Activated naive CD8-positive, alpha-beta T cell treated with anti-CD3 and anti-CD28 coated beads, Interleukin-2, amount 50 U/mL, for 24 hours (primary cell): Measurements from ENCODE around the gene IER3.
"Not testable (repeated sequence)": the region's sequence is repeated elsewhere in the genome, so short reads cannot be mapped to it uniquely, and the experiment has no call there.

Experiments
- ATAC-seq: fragments of 150-1000 bp; cut with Tn5 transposase; one replicate; pipeline ENCODE4 v1.10.0; 2021
- DNase-seq: peaks from one replicate; pipeline ENCODE4 v3.0.0; 2021
- H3K27ac Mint-ChIP-seq: one replicate; pipeline ENCODE4 v1.8.0; 2021; ENCODE audit warnings: mild to moderate bottlenecking, mixed read lengths
- H3K27me3 Mint-ChIP-seq: one replicate; pipeline ENCODE4 v1.8.0; 2021; ENCODE audit warnings: mixed read lengths
- H3K36me3 Mint-ChIP-seq: one replicate; pipeline ENCODE4 v1.8.0; 2021; ENCODE audit warnings: low read depth, mixed read lengths
- H3K4me1 Mint-ChIP-seq: one replicate; pipeline ENCODE4 v1.8.0; 2021; ENCODE audit warnings: mixed read lengths
- H3K4me3 Mint-ChIP-seq: one replicate; pipeline ENCODE4 v1.8.0; 2021; ENCODE audit warnings: mild to moderate bottlenecking, moderate library complexity, mixed read lengths
- H3K9me3 Mint-ChIP-seq: one replicate; pipeline ENCODE4 v1.8.0; 2021; ENCODE audit warnings: mixed read lengths

The IER3 gene

GRCh38 chr6:30727920-30728553 is 16.3 kb downstream of the IER3 start:
- DNase-seq: no peak
- H3K9me3 Mint-ChIP-seq: no peaks in the 10 kb centered on the region
- H3K4me1 Mint-ChIP-seq: peaks cover 45% of the 10 kb centered on the region
- H3K27me3 Mint-ChIP-seq: no peaks in the 10 kb centered on the region
- ATAC-seq: no peak
- H3K4me3 Mint-ChIP-seq: no peak overlapping the region
- H3K36me3 Mint-ChIP-seq: peaks cover 35% of the 10 kb centered on the region
- peak overlapping the region; percentile 25 for H3K27ac Mint-ChIP-seq

DNA sequence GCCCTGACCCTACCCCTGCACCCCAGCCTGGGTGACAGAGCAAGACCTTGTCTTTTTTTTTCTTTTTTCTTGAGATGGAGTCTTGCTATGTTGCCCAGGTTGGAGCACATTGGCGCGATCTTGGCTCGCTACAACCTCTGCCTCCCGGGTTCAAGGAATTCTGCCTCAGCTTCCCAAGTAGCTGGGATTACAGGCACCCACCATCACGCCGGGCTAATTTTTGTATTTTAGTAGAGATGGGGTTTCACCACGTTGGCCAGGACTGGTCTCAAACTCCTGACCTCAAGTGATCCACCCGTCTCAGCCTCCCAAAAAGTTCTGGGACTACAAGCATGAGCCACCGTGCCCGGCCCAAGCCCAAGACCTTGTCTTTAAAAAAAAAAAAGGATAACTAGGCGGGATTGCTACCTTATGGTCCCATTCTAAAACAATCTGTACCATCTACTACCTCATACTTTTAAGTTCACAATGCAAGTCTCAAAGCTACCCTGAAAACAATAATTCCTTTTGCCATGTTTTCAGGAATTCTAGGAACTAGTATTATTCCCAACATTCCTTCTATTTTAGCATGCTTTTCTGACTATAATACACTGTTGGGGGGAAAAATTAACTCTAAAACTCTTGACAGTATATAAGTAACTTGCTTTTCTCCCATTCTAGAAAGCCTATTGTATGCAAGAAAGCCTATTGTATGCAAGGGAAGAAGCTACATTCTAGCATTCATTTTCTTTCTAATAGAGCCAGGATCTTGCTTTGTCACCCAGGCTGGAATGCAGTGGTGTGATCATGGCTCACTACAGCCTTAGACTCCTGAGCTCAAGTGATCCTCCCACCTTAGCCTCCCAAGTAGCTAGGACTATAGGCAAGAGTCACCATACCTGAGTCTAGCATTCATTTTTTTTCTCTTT is 17.6 kb downstream of the IER3 start:
- no peaks in the 10 kb centered on the region for H3K27me3 Mint-ChIP-seq
- H3K36me3 Mint-ChIP-seq: peaks cover 43% of the 10 kb centered on the region
- peak overlapping the region; percentile 27 for H3K27ac Mint-ChIP-seq
- no peak for ATAC-seq
- DNase-seq: no peak
- H3K9me3 Mint-ChIP-seq: no peaks in the 10 kb centered on the region
- no peak overlapping the region for H3K4me3 Mint-ChIP-seq
- peaks cover 52% of the 10 kb centered on the region for H3K4me1 Mint-ChIP-seq

DNA sequence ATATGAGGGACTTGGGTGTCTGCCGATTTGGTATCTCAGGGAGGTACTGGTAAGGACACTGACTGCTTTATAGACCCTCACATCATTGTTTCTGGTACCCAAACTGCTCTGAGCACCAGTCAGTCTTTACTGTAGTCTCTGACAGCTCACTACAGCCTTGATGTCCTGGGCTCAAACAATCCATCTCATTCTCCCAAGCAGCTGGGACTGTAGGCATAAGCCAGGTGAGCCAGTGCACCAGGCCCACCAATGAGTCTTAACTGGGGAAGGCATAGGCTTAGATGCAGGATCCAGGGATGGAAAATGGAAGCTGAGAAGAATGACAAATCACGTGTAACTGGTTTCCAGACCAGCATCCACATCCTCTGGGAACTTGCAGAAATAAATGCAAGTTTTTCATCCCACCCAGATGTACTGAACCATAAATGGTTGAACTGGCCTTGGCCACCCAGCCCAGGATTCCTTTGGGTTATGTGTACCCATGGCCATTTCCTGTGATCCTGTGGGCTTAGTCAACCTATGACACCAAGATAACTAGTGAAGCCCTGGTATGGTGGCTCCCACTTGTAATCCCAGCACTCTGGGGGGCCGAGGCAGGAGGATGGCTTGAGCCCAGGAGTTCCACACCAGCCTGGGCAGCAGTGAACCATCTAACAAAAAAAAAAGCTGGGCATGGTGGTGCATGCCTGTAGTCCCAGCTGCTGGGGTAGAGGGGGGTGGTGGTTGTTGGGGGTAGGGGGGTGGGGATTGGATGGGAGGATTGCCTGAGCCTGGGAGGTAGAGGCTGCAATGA is 18.4 kb downstream of the IER3 start:
- Mint-ChIP-seq H3K9me3 (no peaks in the 10 kb centered on the region), H3K36me3 (peaks cover 47% of the 10 kb centered on the region), H3K27me3 (no peaks in the 10 kb centered on the region), H3K4me1 (peaks cover 49% of the 10 kb centered on the region), H3K4me3 (no peak overlapping the region), H3K27ac (peak overlapping the region; percentile 67)
- DNase-seq: no peak
- no peak for ATAC-seq

- Mint-ChIP-seq H3K4me3 (peak overlapping the region; percentile 96), H3K9me3 (no peaks in the 10 kb centered on the region), H3K4me1 (peaks cover 40% of the 10 kb centered on the region), H3K27ac (peak overlapping the region; percentile 77), H3K36me3 (peaks cover 54% of the 10 kb centered on the region), H3K27me3 (no peaks in the 10 kb centered on the region)
- DNase-seq (no peak), ATAC-seq (no peak)
Measured at GRCh38 chr6:30724906-30725667, 19.3 kb downstream of the IER3 start.

- not testable (repeated sequence) for H3K9me3 Mint-ChIP-seq, DNase-seq, H3K27me3 Mint-ChIP-seq, ATAC-seq
- peaks cover 42% of the 10 kb centered on the region for H3K4me1 Mint-ChIP-seq
- H3K27ac Mint-ChIP-seq: peak overlapping the region; percentile 98
- H3K36me3 Mint-ChIP-seq: peaks cover 55% of the 10 kb centered on the region
- peak overlapping the region; percentile 96 for H3K4me3 Mint-ChIP-seq
Measured at GRCh38 chr6:30723843-30724741, 20.3 kb downstream of the IER3 start.

GRCh38 chr6:30723159-30723842 is 21.0 kb downstream of the IER3 start:
- not testable (repeated sequence) for H3K9me3 Mint-ChIP-seq
- Mint-ChIP-seq H3K4me1 (peaks cover 50% of the 10 kb centered on the region), H3K4me3 (peak overlapping the region; percentile 96)

DNA sequence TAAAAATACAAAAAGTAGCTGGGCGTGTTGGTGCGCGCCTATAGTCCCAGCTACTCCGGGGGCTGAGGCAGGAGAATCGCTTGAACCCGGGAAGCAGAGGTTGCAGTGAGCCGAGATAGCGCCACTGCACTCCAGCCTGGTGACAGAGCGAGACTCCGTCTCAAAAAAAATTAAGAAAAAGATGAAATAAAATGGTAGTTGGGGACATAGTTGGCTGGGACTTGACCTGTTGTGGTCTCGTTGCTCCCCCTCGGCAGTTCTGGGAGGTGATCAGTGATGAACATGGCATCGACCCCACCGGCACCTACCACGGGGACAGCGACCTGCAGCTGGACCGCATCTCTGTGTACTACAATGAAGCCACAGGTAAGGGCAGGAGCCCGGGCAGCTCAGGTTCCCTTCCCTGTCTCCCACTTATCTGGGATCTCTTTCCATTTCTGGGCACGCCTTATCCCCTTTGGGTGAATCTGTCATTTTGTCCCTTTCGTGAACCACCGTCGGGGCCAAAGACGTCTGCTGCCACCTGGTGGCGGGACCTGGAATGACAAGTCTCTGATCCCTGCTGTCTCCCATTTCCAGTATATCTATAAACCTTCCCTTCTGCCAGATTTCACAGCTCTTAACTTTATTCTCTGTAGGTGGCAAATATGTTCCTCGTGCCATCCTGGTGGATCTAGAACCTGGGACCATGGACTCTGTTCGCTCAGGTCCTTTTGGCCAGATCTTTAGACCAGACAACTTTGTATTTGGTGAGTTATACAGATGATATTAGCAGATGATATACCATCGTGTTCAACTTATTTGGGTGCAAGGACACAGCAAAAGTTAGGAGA is 21.9 kb downstream of the IER3 start:
- no peaks in the 10 kb centered on the region for H3K27me3 Mint-ChIP-seq
- DNase-seq (peak; percentile 88), ATAC-seq (no peak)
- peak overlapping the region; percentile 98 for H3K27ac Mint-ChIP-seq
- peak overlapping the region; percentile 96 for H3K4me3 Mint-ChIP-seq
- peaks cover 55% of the 10 kb centered on the region for H3K4me1 Mint-ChIP-seq
- H3K36me3 Mint-ChIP-seq: peaks cover 55% of the 10 kb centered on the region
- H3K9me3 Mint-ChIP-seq: no peaks in the 10 kb centered on the region

More at GRCh38 chr6:30723159-30723842, 21.0 kb downstream of the IER3 start:
- not testable (repeated sequence) for H3K27me3 Mint-ChIP-seq, ATAC-seq, DNase-seq
- Mint-ChIP-seq H3K27ac (peak overlapping the region; percentile 98), H3K36me3 (peaks cover 55% of the 10 kb centered on the region)

DNA sequence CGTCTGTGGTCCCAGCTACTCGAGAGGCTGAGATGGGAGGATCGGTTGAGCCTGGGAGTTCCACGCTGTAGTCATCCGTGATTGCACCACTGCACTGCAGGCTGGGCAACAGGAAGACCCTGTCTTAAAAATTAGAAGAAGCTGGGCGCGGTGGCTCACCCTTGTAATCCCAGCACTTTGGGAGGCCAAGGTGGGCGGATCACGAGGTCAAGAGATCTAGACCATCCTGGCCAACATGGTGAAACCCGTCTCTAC is 22.4 kb downstream of the IER3 start:
- peak overlapping the region; percentile 96 for H3K4me3 Mint-ChIP-seq
- peak overlapping the region; percentile 98 for H3K27ac Mint-ChIP-seq
- DNase-seq: peak; percentile 26
- H3K9me3 Mint-ChIP-seq, ATAC-seq, H3K27me3 Mint-ChIP-seq: not testable (repeated sequence)
- H3K4me1 Mint-ChIP-seq: peaks cover 59% of the 10 kb centered on the region
- peaks cover 57% of the 10 kb centered on the region for H3K36me3 Mint-ChIP-seq

DNA sequence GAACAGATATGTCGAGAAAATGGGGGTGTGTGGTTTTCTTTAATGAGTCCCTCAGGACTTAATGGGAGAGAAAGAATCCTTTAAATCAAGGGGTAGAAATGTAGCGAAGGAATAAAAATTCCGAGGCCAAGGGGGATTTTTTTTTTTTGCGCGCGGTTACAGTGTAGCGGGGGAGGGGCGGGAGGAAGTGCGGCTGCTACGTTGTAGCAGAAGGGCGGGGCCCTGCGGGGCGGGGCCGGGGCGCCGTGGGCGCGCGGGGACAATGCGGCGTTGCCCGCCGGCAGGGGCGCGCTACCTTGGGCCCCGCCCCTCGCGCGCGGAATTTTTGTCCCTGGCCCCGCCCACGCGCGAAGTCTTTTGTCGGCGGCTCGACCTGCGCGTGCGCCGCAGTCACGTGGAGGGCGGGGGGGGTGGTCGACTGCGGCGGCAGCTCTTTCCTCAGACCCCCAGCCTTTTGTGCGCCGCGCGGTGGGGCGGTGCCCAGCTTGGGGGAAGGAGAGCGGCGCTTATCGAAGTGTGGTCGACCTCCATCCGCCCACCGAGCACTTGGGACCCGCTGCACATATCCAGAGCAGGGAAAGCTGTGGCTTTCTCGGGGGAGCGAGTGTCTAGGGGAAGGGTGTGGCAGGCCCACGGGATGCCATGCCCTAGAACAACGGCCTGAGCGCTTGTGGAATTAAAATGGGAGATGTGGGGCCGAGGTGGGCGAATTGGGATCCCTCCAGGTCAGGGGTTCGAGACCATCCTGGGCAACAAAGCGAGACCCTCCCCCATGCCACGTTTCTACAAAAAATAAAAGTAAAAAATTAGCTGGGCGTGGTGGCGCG is 22.9 kb downstream of the IER3 start:
- peak; percentile 98 for DNase-seq
- Mint-ChIP-seq H3K36me3 (peaks cover 60% of the 10 kb centered on the region), H3K9me3 (no peaks in the 10 kb centered on the region), H3K27me3 (no peaks in the 10 kb centered on the region), H3K4me3 (peak overlapping the region; percentile 96), H3K27ac (peak overlapping the region; percentile 98), H3K4me1 (peaks cover 63% of the 10 kb centered on the region)
- ATAC-seq: peak; percentile 13

DNA sequence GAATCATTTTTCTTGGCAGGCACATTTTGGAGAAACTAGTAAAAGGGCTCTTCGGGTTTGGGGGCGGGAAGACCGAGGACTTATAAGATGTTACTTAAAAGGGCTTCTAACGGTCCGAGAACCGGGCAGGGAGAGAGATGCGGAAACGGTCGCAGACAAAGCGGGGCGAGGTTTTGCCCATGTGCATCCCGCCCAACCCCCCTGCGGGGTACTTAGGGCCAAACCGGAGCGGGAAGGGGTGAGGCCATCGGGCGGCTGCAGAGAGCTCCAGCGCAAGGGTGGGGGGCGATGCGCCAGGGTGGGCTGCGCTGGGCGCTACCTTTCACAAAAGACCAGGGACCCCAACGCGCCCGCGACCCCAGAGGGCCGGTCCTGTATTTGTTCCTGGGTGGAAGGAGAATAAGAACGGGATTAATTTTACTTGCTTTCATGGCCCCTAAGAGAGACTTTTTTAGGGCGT is 23.6 kb downstream of the IER3 start:
- H3K9me3 Mint-ChIP-seq: no peaks in the 10 kb centered on the region
- H3K4me1 Mint-ChIP-seq: peaks cover 69% of the 10 kb centered on the region

GRCh38 chr6:30719791-30720737 is 24.3 kb downstream of the IER3 start, which contains the start of gene TUBB:
Gene TUBB, plus strand, starts transcription at chr6:30720352. Its CDS starts 155 bp downstream, at chr6:30720507.
- ATAC-seq (peak; percentile 70), DNase-seq (peak; percentile 97)
- Mint-ChIP-seq H3K9me3 (no peaks in the 10 kb centered on the region), H3K27me3 (no peaks in the 10 kb centered on the region), H3K36me3 (peaks cover 54% of the 10 kb centered on the region), H3K4me1 (peaks cover 71% of the 10 kb centered on the region), H3K4me3 (peak within 1 kb of the TSS; percentile 96), H3K27ac (peak within 1 kb of the TSS; percentile 98)

More for the DNA sequence above, 23.6 kb downstream of the IER3 start:
- DNase-seq (peak; percentile 71), ATAC-seq (no peak)
- Mint-ChIP-seq H3K27me3 (no peaks in the 10 kb centered on the region), H3K4me3 (peak overlapping the region; percentile 96), H3K27ac (peak overlapping the region; percentile 98), H3K36me3 (peaks cover 58% of the 10 kb centered on the region)
